Esophagus muscularis mucosa (tissue), 4 donors: Measurements from ENCODE around the gene UGCG. TPM values are rescaled to one million over a fixed set of nuclear protein-coding genes. Genes with fewer than 3 reads are reported as not detected.

Source experiments
- DNase-seq: peaks from one replicate; pipeline ENCODE4 v3.0.0-alpha.2; 2017; ENCODE audit errors: extremely low spot score
- H3K27ac ChIP-seq, 4 donors: fragments of 200-600 bp; sonication (generic); replicated peaks in 1 of 4; 1 replicate in 3 of 4; 2 replicates in 1 of 4; pipeline ENCODE4 v1.5.1; 2016 to 2019; ENCODE audit warnings: mild to moderate bottlenecking in 1 of 4
- H3K27me3 ChIP-seq, 4 donors: fragments of 200-600 bp; sonication (generic); one replicate each; pipeline versions ENCODE4 v1.5.1 to v1.6.0; 2016 to 2019
- H3K36me3 ChIP-seq, 4 donors: fragments of 200-600 bp; sonication (generic); one replicate each; pipeline ENCODE4 v1.5.1; 2016 to 2019
- H3K4me1 ChIP-seq, 4 donors: fragments of 200-600 bp; sonication (generic); one replicate each; pipeline ENCODE4 v1.5.1; 2016 to 2019
- H3K4me3 ChIP-seq, 4 donors: fragments of 200-600 bp; sonication (generic); 1 replicate in 2 of 4; 2 replicates in 2 of 4; pipeline ENCODE4 v1.5.1; 2016 to 2019; ENCODE audit warnings: mild to moderate bottlenecking in 4 of 4, moderate library complexity in 1 of 4
- H3K9me3 ChIP-seq, 4 donors: fragments of 200-600 bp; sonication (generic); 1 replicate in 3 of 4; 2 replicates in 1 of 4; pipeline ENCODE4 v1.5.1; 2016 to 2019
- EP300 ChIP-seq: sonication (generic); formaldehyde crosslinking; IDR thresholded peaks from one replicate; pipeline ENCODE4 v1.6.1; 2017; ENCODE audit warnings: antibody characterized with exemption
- POLR2A ChIP-seq: fragments of 450-650 bp; IDR thresholded peaks from one replicate; pipeline ENCODE4 v1.6.1; 2017; ENCODE audit warnings: antibody characterized with exemption, moderate library complexity, mild to moderate bottlenecking, low read depth
- POLR2AphosphoS5 ChIP-seq, 2 donors: sonication (generic); formaldehyde crosslinking; IDR thresholded peaks; one replicate each; pipeline ENCODE4 v1.6.1; 2017; ENCODE audit warnings: antibody characterized with exemption in 2 of 2
- WGBS: methylation state at CpG from one replicate; pipeline ENCODE4 v1.1.5; 2018; 5-methylcytosine and 5-hydroxymethylcytosine counted together
- intact Hi-C: fragments of 100-400 bp; cut with DNase I; formaldehyde crosslinking; loops from one replicate; pipeline ENCODE4 v1.15.1; 2023
- total RNA-seq, 4 donors: library from RNA; depleted of rRNA; stranded (reverse); fragments of >200 nt; gene quantifications; one replicate each; pipeline versions ENCODE4 v1.1.0 to v1.2.1, GENCODE V29; 2016
- TF ChIP-seq, protein P1 (sequence below), 3 experiments: fragments of 200-600 bp in 2 of 3; fragments of 450-650 bp in 1 of 3; sonication (generic) in 2 of 3; IDR thresholded peaks; one replicate each; pipeline ENCODE4 v1.5.1; 2017 to 2019; ENCODE audit warnings: antibody characterized with exemption in 3 of 3, mild to moderate bottlenecking in 2 of 3, moderate library complexity in 1 of 3

The UGCG gene
- 10 to 100 TPM; 24.5 to 87.8 (median 33.5) TPM for total RNA-seq

DNA sequence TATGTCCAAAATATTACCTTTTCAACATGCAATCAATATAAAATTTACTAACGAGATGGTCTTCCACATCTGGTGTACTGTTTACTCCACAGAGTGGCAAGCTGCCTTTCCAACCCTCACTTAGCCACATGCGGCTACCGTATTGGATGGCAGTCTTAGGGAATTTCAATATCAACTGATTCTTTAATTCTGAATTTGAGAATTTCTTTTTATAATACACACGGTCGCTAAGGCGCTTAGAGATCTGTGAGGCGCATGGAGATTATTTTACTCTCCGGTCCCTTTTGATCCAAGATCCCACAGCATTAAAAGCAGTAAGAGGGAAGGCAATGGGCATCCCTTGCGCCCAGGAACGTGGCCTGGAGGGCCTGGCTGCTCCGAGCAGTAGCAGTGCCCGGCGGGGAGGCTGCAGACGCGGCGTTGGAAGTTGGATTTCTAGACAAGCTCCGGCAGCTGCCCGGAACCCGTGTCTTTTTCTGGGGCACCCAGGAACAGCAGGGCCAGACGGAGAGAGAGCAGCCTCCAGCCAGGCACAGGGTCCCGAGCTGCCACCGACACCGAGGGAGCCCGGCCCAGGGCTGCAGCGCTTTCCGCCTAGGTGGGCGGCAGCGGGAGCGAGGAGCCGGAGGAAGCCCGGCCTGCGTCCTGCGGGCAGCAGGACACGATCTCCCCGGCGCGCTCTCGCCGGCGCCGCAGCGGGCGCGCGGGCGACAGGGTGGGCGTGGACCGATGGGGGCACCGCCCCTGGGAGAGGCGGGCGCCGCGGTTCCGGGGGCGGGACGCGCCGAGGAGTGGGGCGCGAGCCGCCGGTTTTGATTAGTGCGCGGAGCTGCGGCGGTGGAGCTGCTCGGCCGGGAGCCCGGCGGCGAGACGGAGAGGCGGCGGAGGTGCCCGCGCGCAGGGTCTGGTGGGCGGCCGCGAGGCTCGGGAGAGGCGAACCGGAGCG lies at the start of gene UGCG:
TSS of gene UGCG (plus strand) at position 819 of the 946 bp plus-strand sequence. CDS start 402 bp downstream, outside the sequence.
- no peaks in the 10 kb centered on the region for H3K9me3 ChIP-seq
- H3K36me3 ChIP-seq, result no peaks in the 10 kb centered on the region
- TF ChIP-seq, protein P1, sequence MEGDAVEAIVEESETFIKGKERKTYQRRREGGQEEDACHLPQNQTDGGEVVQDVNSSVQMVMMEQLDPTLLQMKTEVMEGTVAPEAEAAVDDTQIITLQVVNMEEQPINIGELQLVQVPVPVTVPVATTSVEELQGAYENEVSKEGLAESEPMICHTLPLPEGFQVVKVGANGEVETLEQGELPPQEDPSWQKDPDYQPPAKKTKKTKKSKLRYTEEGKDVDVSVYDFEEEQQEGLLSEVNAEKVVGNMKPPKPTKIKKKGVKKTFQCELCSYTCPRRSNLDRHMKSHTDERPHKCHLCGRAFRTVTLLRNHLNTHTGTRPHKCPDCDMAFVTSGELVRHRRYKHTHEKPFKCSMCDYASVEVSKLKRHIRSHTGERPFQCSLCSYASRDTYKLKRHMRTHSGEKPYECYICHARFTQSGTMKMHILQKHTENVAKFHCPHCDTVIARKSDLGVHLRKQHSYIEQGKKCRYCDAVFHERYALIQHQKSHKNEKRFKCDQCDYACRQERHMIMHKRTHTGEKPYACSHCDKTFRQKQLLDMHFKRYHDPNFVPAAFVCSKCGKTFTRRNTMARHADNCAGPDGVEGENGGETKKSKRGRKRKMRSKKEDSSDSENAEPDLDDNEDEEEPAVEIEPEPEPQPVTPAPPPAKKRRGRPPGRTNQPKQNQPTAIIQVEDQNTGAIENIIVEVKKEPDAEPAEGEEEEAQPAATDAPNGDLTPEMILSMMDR (IDR thresholded peaks at IDR 0.05), result no peak
- TF ChIP-seq EP300 (no peak), POLR2A (peak; percentile 94), POLR2AphosphoS5 (IDR thresholded peaks at IDR 0.05) (peak; percentile 79 to 92)
- intact Hi-C loops, result loop anchor here (5.0 kb wide), 2 partner anchors 176 to 436 kb away; partner anchors contain the start of gene PTBP3
- under 1% methylated on average over 11 of the region's 84 CpGs for WGBS
- H3K27ac ChIP-seq, result peak within 1 kb of the TSS; percentile 94 to 99 (median 97)
- H3K27me3 ChIP-seq, result no peaks in the 10 kb centered on the region
- H3K4me3 ChIP-seq, result peak within 1 kb of the TSS; percentile 83 to 99 (median 94)
- peak; percentile 95 for DNase-seq
- peaks cover 40 to 45% (median 43%) of the 10 kb centered on the region in 4 donors for H3K4me1 ChIP-seq

- Histone ChIP-seq H3K36me3 (no peaks in the 10 kb centered on the region), H3K4me1 (no peaks in the 10 kb centered on the region), H3K4me3 (no peak overlapping the region), H3K27me3 (no peaks in the 10 kb centered on the region), H3K27ac (no peak overlapping the region), H3K9me3 (no peaks in the 10 kb centered on the region)
- no peak for DNase-seq
- intact Hi-C loops, result no loop called here
- TF ChIP-seq POLR2AphosphoS5 (IDR thresholded peaks at IDR 0.05), result no peak
- no peak for TF ChIP-seq EP300
- TF ChIP-seq, protein P1 (IDR thresholded peaks at IDR 0.05), result no peak
- no peak for TF ChIP-seq POLR2A
- 44% methylated on average over 2 of the region's 2 CpGs for WGBS
Measured at GRCh38 chr9:111851553-111851952, 45.1 kb upstream of the UGCG start.

- Histone ChIP-seq H3K36me3 (no peaks in the 10 kb centered on the region), H3K27ac (no peak overlapping the region), H3K27me3 (no peaks in the 10 kb centered on the region), H3K4me3 (no peak overlapping the region), H3K9me3 (no peaks in the 10 kb centered on the region), H3K4me1 (no peaks in the 10 kb centered on the region)
- no peak for DNase-seq
- 82% methylated on average over 1 of the region's 1 CpG for WGBS
- intact Hi-C loops, result no loop called here
- TF ChIP-seq POLR2AphosphoS5 (IDR thresholded peaks at IDR 0.05) (no peak), EP300 (no peak), POLR2A (no peak)
- TF ChIP-seq, protein P1 (IDR thresholded peaks at IDR 0.05), result no peak
Measured at GRCh38 chr9:111852291-111852690, 44.3 kb upstream of the UGCG start.

DNA sequence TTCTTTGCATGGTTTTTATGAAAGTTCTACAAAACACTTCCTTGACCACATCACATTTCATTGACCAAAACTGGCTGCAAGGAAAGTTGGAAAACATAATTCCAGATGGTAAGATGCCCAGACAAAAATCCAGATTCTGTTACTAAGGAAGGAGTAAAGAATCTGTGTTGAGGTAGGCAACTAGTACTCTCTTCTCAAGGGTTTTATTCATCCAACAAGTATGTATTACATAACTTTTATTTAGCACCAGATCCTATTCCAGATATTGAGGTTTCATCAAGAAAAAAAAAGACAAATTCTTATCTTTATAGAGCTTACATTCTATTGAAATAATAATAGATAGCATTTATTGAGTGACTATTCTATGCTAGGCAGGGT lies 43.2 kb upstream of the UGCG start:
- DNase-seq, result no peak
- H3K36me3 ChIP-seq, result no peaks in the 10 kb centered on the region
- H3K9me3 ChIP-seq, result no peaks in the 10 kb centered on the region
- H3K4me3 ChIP-seq, result no peak overlapping the region
- no peak for TF ChIP-seq POLR2AphosphoS5 (IDR thresholded peaks at IDR 0.05)
- TF ChIP-seq EP300, result no peak
- TF ChIP-seq, protein P1 (IDR thresholded peaks at IDR 0.05), result no peak
- no peak for TF ChIP-seq POLR2A
- H3K27me3 ChIP-seq, result no peaks in the 10 kb centered on the region
- intact Hi-C loops, result no loop called here
- H3K27ac ChIP-seq, result no peak overlapping the region
- no peaks in the 10 kb centered on the region for H3K4me1 ChIP-seq
